ENCODE data around the gene RIC8A. TPM values are rescaled to one million over a fixed set of nuclear protein-coding genes. Genes with fewer than 3 reads are reported as not detected.
A peak's percentile ranks its signal among the peaks of the same experiment; 100 is the strongest.

The RIC8A gene
- total RNA-seq, 1 donor from 2014 or later, result 116 TPM

DNA sequence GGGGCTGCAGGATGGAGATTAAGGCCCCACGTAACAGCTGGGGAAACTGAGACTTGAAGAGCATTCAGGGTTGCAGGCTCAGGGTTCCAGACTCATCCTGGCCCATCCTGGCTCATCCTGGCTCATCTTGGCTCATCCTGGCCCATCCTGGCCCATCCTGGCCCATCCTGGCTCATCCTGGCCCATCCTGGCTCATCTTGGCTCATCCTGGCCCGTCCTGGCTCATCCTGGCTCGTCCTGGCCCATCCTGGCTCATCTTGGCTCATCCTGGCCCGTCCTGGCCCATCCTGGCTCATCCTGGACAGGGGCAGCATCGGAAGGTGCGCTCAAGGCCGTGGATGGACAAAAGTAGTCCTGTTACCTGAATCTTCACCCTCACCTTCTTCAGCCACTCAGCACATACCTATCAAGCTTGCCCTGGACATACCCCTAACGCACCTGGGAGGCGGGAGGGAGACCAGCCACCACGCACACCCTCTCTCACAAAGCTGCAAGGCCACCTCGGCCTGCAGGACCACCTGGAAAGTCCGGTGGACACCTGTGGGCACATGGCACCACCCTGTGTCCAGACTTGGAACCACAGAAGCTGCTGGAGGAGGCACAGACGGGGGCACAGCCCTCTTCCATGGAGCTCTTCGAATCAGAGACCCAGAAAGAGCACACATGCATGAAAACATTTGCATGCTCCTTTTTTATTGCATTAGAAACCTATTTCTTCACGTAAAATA lies 50.4 kb downstream of the RIC8A start:
- no peak overlapping the region for H3K4me3 ChIP-seq (ENCODE audit: low read depth, low read length)
- peaks cover 2% of the 10 kb centered on the region for H3K27me3 ChIP-seq (ENCODE audit: control insufficient read depth, insufficient read depth, low read length)
- TF ChIP-seq CTCF (IDR thresholded peaks at IDR 0.05; ENCODE audit: insufficient read depth, low read length, poor library complexity, severe bottlenecking), result peak; percentile 15
- H3K36me3 ChIP-seq (ENCODE audit: control insufficient read depth, insufficient read depth, low read length), result peaks cover 2% of the 10 kb centered on the region
- DNase-seq (ENCODE audit: low read depth), result no peak

- Histone ChIP-seq H3K36me3 (ENCODE audit: control insufficient read depth, insufficient read depth, low read length) (no peaks in the 10 kb centered on the region), H3K4me3 (ENCODE audit: low read depth, low read length) (no peak overlapping the region), H3K27me3 (ENCODE audit: control insufficient read depth, insufficient read depth, low read length) (peaks cover 2% of the 10 kb centered on the region)
- TF ChIP-seq CTCF (IDR thresholded peaks at IDR 0.05; ENCODE audit: insufficient read depth, low read length, poor library complexity, severe bottlenecking), result no peak
- no peak for DNase-seq (ENCODE audit: low read depth)
These were observed 51.9 kb downstream of the RIC8A start for GRCh38 chr11:259413-259812.

DNA sequence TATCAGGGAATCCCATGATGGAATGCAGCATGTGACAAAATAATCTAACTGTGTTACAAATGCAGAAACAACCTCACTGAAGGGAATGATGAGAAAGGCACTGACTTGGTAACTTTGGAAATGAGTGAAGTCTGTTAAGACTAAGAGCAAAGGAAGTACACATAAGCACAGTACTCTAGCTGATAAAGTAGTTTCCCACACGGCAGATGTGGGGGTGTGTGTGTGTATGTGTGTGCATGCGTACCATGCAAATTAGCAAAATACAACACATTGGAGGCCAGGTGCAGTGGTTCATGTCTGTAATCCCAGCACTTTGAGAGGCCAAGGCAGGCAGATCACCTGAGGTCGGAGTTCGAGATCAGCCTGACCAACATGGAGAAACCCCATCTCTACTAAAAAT lies 54.1 kb downstream of the RIC8A start:
- H3K36me3 ChIP-seq (ENCODE audit: control insufficient read depth, insufficient read depth, low read length), result no peaks in the 10 kb centered on the region
- H3K27me3 ChIP-seq (ENCODE audit: control insufficient read depth, insufficient read depth, low read length), result peaks cover 2% of the 10 kb centered on the region
- DNase-seq (ENCODE audit: low read depth), result no peak
- TF ChIP-seq CTCF (IDR thresholded peaks at IDR 0.05; ENCODE audit: insufficient read depth, low read length, poor library complexity, severe bottlenecking), result no peak
- no peak overlapping the region for H3K4me3 ChIP-seq (ENCODE audit: low read depth, low read length)

Other genes with a start within 250 kb of the RIC8A start
- gene SCGB1C1, start 14.6 kb upstream of the RIC8A start, total RNA-seq, result not detected in 2 replicates
- 30.6 and 31.1 TPM in 2 replicates for gene BET1L, start 309 bp upstream of the RIC8A start, total RNA-seq
- 11.4 and 11.8 TPM in 2 replicates for gene SIRT3, start 28.6 kb downstream of the RIC8A start, total RNA-seq
- gene PSMD13, start 29.3 kb downstream of the RIC8A start, total RNA-seq, result 131 and 150 TPM in 2 replicates
- gene NLRP6, start 70.7 kb downstream of the RIC8A start, total RNA-seq, result not detected in 2 replicates
- 10.5 and 13.1 TPM in 2 replicates for gene PGGHG, start 81.4 kb downstream of the RIC8A start, total RNA-seq
- not detected in 2 replicates for gene IFITM5, start 91.8 kb downstream of the RIC8A start, total RNA-seq
- 39.9 and 55.0 TPM in 2 replicates for gene IFITM2, start 100.1 kb downstream of the RIC8A start, total RNA-seq
- gene IFITM1, start 106.3 kb downstream of the RIC8A start, total RNA-seq, result 38.2 and 42.4 TPM in 2 replicates
- 93.7 and 125 TPM in 2 replicates for gene IFITM3, start 113.2 kb downstream of the RIC8A start, total RNA-seq
- gene B4GALNT4, start 161.8 kb downstream of the RIC8A start, total RNA-seq, result 24.2 and 31.6 TPM in 2 replicates
- 23.9 and 24.9 TPM in 2 replicates for gene PKP3, start 186.5 kb downstream of the RIC8A start, total RNA-seq
- gene SIGIRR, start 207.3 kb downstream of the RIC8A start, total RNA-seq, result 98.4 and 113 TPM in 2 replicates
- 18.4 and 19.7 TPM in 2 replicates for gene ANO9, start 234.3 kb downstream of the RIC8A start, total RNA-seq
- 81.1 and 96.3 TPM in 2 replicates for gene PTDSS2, start 242.6 kb downstream of the RIC8A start, total RNA-seq